Measurements from ENCODE around the gene EAPP. TPM values are rescaled to one million over a fixed set of nuclear protein-coding genes. Genes with fewer than 3 reads are reported as not detected.

EAPP gene
- total RNA-seq, 1 donor from 2014 or later = 30.1 TPM

- TF ChIP-seq CTCF (IDR thresholded peaks at IDR 0.05; ENCODE audit: unreplicated experiment) = no peak
- no peaks in the 10 kb centered on the region for H3K36me3 Mint-ChIP-seq (ENCODE audit: low read depth, unreplicated experiment)
- no peaks in the 10 kb centered on the region for H3K9me3 Mint-ChIP-seq (ENCODE audit: unreplicated experiment)
- no peak overlapping the region for H3K4me3 Mint-ChIP-seq (ENCODE audit: unreplicated experiment)
- H3K27ac Mint-ChIP-seq (ENCODE audit: unreplicated experiment) = no peak overlapping the region
- H3K4me1 Mint-ChIP-seq (ENCODE audit: unreplicated experiment) = no peaks in the 10 kb centered on the region
- H3K27me3 Mint-ChIP-seq (ENCODE audit: unreplicated experiment) = peaks cover 1% of the 10 kb centered on the region
- DNase-seq (ENCODE audit: low spot score) = no peak
Observed at GRCh38 chr14:34474187-34474679, 65.3 kb downstream of the EAPP start.

GRCh38 chr14:34472706-34473279 is 66.7 kb downstream of the EAPP start:
- Mint-ChIP-seq H3K4me1 (ENCODE audit: unreplicated experiment) (peaks cover 3% of the 10 kb centered on the region), H3K27ac (ENCODE audit: unreplicated experiment) (no peak overlapping the region), H3K9me3 (ENCODE audit: unreplicated experiment) (no peaks in the 10 kb centered on the region), H3K36me3 (ENCODE audit: low read depth, unreplicated experiment) (no peaks in the 10 kb centered on the region), H3K4me3 (ENCODE audit: unreplicated experiment) (no peak overlapping the region), H3K27me3 (ENCODE audit: unreplicated experiment) (peaks cover 2% of the 10 kb centered on the region)
- DNase-seq (ENCODE audit: low spot score) = no peak
- no peak for TF ChIP-seq CTCF (IDR thresholded peaks at IDR 0.05; ENCODE audit: unreplicated experiment)

GRCh38 chr14:34470319-34470718 is 69.2 kb downstream of the EAPP start:
- Mint-ChIP-seq H3K4me1 (ENCODE audit: unreplicated experiment) (peaks cover 3% of the 10 kb centered on the region), H3K36me3 (ENCODE audit: low read depth, unreplicated experiment) (no peaks in the 10 kb centered on the region), H3K27me3 (ENCODE audit: unreplicated experiment) (peaks cover 2% of the 10 kb centered on the region)

GRCh38 chr14:34466691-34467090 is 72.8 kb downstream of the EAPP start:
- no peak overlapping the region for H3K4me3 Mint-ChIP-seq (ENCODE audit: unreplicated experiment)
- no peak for TF ChIP-seq CTCF (IDR thresholded peaks at IDR 0.05; ENCODE audit: unreplicated experiment)
- H3K9me3 Mint-ChIP-seq (ENCODE audit: unreplicated experiment) = no peaks in the 10 kb centered on the region
- peaks cover 10% of the 10 kb centered on the region for H3K4me1 Mint-ChIP-seq (ENCODE audit: unreplicated experiment)
- H3K27me3 Mint-ChIP-seq (ENCODE audit: unreplicated experiment) = peaks cover 3% of the 10 kb centered on the region
- H3K27ac Mint-ChIP-seq (ENCODE audit: unreplicated experiment) = no peak overlapping the region
- DNase-seq (ENCODE audit: low spot score) = no peak
- H3K36me3 Mint-ChIP-seq (ENCODE audit: low read depth, unreplicated experiment) = no peaks in the 10 kb centered on the region

More at GRCh38 chr14:34470319-34470718, 69.2 kb downstream of the EAPP start:
- DNase-seq (ENCODE audit: low spot score) = no peak
- no peak overlapping the region for H3K27ac Mint-ChIP-seq (ENCODE audit: unreplicated experiment)
- no peaks in the 10 kb centered on the region for H3K9me3 Mint-ChIP-seq (ENCODE audit: unreplicated experiment)
- H3K4me3 Mint-ChIP-seq (ENCODE audit: unreplicated experiment) = no peak overlapping the region
- no peak for TF ChIP-seq CTCF (IDR thresholded peaks at IDR 0.05; ENCODE audit: unreplicated experiment)

Other genes with a start within 250 kb of the EAPP start
- 22.1 TPM for gene SPTSSA, start 77.5 kb downstream of the EAPP start, total RNA-seq (ENCODE audit: unreplicated experiment)
- 82.4 TPM for gene SNX6, start 90.4 kb upstream of the EAPP start, total RNA-seq (ENCODE audit: unreplicated experiment)
- 27.8 TPM for gene CFL2, start 174.9 kb upstream of the EAPP start, total RNA-seq (ENCODE audit: unreplicated experiment)